ENCODE data around the gene RTN1. TPM values are rescaled to one million over a fixed set of nuclear protein-coding genes. Genes with fewer than 3 reads are reported as not detected.
A peak's percentile ranks its signal among the peaks of the same experiment; 100 is the strongest.

Gene RTN1
- total and polyA plus RNA-seq, 10 of the 15 experiments (the other 5 are each of a cell fraction or from before 2014, with no cell fraction given): 0.03 to 0.55 (median 0.13) TPM; not detected in 4

- Histone ChIP-seq H3K9me3 (replicated peaks; ENCODE audit: control insufficient read depth, insufficient read depth, low read length) (no peaks in the 10 kb centered on the region), H3K9ac (ENCODE audit: control insufficient read depth, insufficient read depth, low read length) (no peak overlapping the region), H2AFZ (ENCODE audit: control insufficient read depth, low read depth, low read length) (no peak overlapping the region), H3K4me2 (ENCODE audit: control insufficient read depth, insufficient read depth) (no peak overlapping the region), H3K27ac (ENCODE audit: control insufficient read depth, insufficient read depth) (no peak overlapping the region), H3K79me2 (ENCODE audit: control insufficient read depth, insufficient read depth, low read length) (no peaks in the 10 kb centered on the region), H3K27me3 (replicated peaks in 1 of 2; ENCODE audit: control insufficient read depth in 2 of 2, insufficient read depth in 2 of 2, low read length in 1 of 2) (no peaks in the 10 kb centered on the region; a peak in 1 of 4 replicates), H4K20me1 (ENCODE audit: control insufficient read depth, insufficient read depth) (no peaks in the 10 kb centered on the region), H3K4me3 (no peak overlapping the region), H3K4me1 (ENCODE audit: control insufficient read depth, insufficient read depth, low read length) (no peaks in the 10 kb centered on the region), H3K36me3 (ENCODE audit: control insufficient read depth in 2 of 2, insufficient read depth in 2 of 2, low read length in 1 of 2) (no peaks in the 10 kb centered on the region)
- FAIRE-seq (peak; percentile 13), ATAC-seq (peak; percentile 68), DNase-seq (ENCODE audit: low read depth, low spot score) (no peak)
- ChIA-PET POLR2A (no interaction called here), RAD21 (ENCODE audit: unreplicated experiment) (interaction anchor here (0.5 to 1.8 kb wide), 3 partner anchors 36 to 265 kb away, joined by 3 to 11 read pairs (median 3); no protein-coding TSS in a partner anchor), CTCF (interaction anchor here (0.7 to 2.5 kb wide), 13 partner anchors 8 to 391 kb away, joined by 3 to 18 read pairs (median 4); no protein-coding TSS in a partner anchor), SMC1A (ENCODE audit: uncharacterized antibody, unreplicated experiment) (interaction anchor here (0.6 to 1.7 kb wide), 7 partner anchors 14 to 641 kb away, joined by 3 to 14 read pairs (median 4); no protein-coding TSS in a partner anchor)
- TF ChIP-seq SMC3 (IDR thresholded peaks at IDR 0.05; ENCODE audit: borderline replicate concordance, low read length) (peak; percentile 37; the same call in 1 of the 2 replicates), RAD21 (IDR thresholded peaks at IDR 0.05; ENCODE audit: insufficient read depth, low read depth, low read length) (peak; percentile 68), CTCF (IDR thresholded peaks at IDR 0.05 in 2 of 3, conservative IDR thresholded peaks at IDR 0.05 in 1 of 3; ENCODE audit: control insufficient read depth in 2 of 3, extremely low read depth in 1 of 3, insufficient read depth in 1 of 3, low read depth in 3 of 3, low read length in 3 of 3) (peak; percentile 34 to 36 (median 34); a peak in 4 of 6 replicates), E2F4 (IDR thresholded peaks at IDR 0.05; ENCODE audit: low read depth, low read length) (no peak)
- BruUV-seq (replicated peaks): no TSS peak
- in situ Hi-C loops (cut with MboI): no loop called here
- intact Hi-C loops (cut with micrococcal nuclease; ENCODE audit: unreplicated experiment): loop anchor here (2.0 to 10.0 kb wide), 2 partner anchors 183 to 265 kb away; no protein-coding TSS in a partner anchor
- 17% methylated on average over 8 of the region's 8 CpGs for WGBS (ENCODE audit: insufficient coverage, insufficient replicate concordance, low lambda C conversion rate, missing lambda C conversion rate)
Measured at GRCh38 chr14:59897757-59898383, 27.3 kb upstream of the RTN1 start.
